T47D (cell line): ENCODE results near the gene CORO2A.
"Not testable (repeated sequence)": the region's sequence is repeated elsewhere in the genome, so short reads cannot be mapped to it uniquely, and the experiment has no call there.

Experiments
- DNase-seq, 2 experiments: peaks; one replicate each; pipeline versions ENCODE4 v3.0.0 to v3.0.0-alpha.2; 2011 to 2012; ENCODE audit warnings: low read depth in 1 of 2, low spot score in 1 of 2
- JUND ChIP-seq: IDR thresholded peaks from 2 replicates; pipeline ENCODE4 v1.6.1; 2012; ENCODE audit warnings: low read depth
- in situ Hi-C: cut with HindIII; loops from 2 replicates; pipeline ENCODE4 v1.10.0; 2016; ENCODE audit warnings: low sequenced_read_pairs, low pct_unique_long_range_greater_than_20kb

The CORO2A gene

DNA sequence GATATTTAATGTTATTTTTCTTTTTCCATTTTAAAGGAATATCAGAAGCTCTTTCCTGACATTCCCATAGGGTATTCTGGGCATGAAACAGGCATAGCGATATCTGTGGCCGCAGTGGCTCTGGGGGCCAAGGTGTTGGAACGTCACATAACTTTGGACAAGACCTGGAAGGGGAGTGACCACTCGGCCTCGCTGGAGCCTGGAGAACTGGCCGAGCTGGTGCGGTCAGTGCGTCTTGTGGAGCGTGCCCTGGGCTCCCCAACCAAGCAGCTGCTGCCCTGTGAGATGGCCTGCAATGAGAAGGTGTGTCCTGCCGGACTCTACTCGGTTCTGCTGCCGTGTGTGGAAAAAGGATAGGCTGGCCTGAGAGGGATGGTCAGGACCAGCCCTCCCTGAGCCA is 111.7 kb downstream of the CORO2A start:
- no peak for TF ChIP-seq JUND
- no peak for DNase-seq
- in situ Hi-C loops = no loop called here

DNA sequence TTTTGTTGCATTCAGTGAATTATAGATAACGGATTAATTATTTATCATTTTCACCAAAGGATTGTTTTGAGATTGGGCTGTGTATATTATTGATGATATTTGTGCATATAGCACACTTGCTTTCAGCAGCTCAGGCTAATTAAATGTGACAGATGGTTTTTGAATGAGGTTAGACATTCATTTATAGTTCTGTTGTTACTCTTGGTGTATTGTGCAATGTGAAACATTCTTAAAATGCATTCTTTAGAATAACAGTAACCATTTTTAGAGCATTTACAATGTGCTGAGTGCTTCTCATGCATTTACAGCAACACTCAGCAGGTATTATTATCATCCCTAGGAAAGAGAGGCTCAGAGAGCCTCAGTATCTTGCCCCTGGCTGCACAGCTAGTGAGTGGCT is 112.1 kb downstream of the CORO2A start:
- DNase-seq = no peak
- in situ Hi-C loops = no loop called here
- TF ChIP-seq JUND = no peak

DNA sequence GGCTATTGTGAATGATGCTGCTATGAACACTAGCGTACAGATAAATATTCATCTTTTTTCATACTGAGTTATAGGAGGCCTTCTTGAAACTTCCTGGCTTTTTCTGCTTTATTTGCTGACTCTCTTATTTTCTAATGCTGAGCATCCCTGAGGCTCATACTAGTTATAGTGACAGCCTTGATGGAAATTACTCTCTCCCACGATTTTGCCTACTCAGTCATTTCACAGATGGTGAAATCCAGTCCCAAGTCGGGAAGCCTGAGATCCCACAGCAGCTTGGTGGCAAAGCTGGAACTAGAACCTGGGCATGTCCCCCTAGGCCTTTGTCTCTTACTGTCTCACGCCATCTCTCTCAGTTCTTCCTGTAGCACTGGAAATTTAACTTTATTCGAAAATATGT is 113.5 kb downstream of the CORO2A start:
- no peak for DNase-seq
- in situ Hi-C loops = no loop called here
- TF ChIP-seq JUND = no peak

DNA sequence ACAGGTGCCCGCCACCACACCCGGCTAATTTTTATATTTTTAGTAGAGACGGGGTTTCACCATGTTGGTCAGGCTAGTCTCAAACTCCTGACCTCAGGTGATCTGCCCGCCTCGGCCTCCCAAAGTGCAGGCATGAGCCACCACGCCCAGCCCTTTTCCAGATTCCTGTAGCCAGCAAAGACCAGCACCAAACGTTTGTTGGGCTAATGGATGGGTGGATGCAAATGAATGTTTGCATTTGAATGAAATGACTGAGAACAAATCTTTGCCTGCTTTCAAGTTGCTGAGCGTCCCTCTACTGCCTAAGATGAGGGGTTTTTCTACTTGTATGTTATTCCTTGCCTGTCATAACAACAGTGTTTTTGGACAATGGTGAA is 115.9 kb downstream of the CORO2A start:
- DNase-seq, in situ Hi-C loops: not testable (repeated sequence)

DNA sequence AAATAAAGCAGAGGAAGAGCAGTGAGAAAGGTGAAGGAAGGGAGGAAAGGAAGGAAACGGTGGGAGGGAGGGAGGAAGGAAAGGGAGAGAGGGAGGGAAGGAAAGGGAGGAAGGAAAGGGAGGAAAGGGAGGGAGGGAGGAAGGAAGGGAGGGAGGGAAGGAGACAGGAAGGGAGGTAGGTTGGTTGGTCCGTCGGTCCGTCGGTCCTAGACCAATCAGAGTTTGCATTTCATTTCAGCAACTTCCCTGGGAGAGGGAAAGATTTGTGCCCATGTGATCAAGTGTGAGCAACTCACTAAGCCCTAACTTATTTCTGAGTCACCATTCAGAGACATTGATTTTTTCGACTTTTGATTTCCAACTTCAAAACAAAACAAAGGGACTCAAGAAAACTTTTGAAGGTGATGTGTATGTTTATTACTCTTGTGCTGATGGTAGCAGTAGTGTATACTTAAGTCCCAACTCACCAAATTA is 117.1 kb downstream of the CORO2A start:
- peak; percentile 51 to 84 for DNase-seq

DNA sequence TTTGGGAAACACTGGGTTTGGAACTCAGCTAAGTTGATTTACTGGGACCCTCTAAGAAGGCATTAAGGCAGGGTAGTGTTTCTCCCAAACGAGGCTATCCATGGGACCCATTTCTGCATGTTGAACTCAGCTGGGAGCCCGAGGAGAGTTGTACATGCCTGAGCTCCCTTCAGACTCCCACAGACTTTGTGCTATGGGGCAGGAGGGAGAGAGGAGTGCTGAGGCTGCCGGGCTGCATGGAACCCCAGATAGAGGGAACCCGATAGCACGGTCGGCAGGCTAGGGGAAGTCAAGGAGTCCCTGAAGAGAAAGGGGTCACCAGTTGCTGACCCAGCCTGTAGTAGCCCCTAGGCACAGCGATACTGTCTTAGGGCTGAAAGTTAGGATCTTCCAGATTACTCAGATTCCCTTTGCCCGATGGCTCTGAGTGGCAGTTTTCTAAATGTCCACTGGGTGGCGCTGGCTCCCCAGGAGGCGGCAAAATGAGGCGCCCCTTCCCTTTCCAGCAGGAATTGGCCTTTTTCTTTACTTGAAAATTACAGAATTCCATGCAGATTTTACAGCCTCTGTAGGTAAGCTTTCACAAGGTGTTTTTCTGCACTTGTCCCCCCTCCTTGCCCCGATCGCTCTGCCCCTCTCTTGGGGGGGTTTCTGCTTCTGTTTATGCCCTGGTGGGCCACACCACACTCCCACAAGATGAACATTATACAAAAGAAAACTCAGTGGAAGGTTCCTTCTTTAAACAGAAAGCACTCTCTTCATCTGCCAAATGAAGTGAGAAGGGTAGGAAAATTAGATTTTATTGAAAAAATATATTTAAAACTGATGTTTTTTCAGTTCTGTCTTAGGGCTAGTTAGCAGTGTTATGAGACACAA is 118.1 kb downstream of the CORO2A start:
- peak in 1 of 2 experiments; percentile 72 for DNase-seq
- no peak for TF ChIP-seq JUND
- in situ Hi-C loops = no loop called here

More for the DNA sequence above, 117.1 kb downstream of the CORO2A start:
- no peak for TF ChIP-seq JUND
- in situ Hi-C loops = no loop called here

DNA sequence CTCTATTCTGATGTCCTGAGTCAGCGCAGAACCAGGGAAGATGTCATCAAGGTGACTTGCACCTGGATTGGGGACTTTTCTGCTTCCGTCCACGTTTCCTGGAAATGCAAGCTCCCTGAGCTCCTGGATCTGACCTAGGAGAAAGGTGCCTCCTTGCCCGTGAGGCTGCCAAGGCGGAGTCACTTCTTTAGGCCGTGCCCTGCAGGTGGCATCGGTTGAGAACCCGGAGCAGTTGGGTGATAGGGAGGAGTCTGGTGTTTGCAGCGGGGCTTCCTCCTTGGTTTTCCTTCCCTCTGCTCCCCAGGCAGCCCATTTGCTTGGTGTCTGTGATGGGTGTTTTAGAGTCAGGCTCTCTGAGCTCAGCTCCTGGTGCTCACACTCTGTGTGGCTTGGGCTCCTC is 120.7 kb downstream of the CORO2A start:
- TF ChIP-seq JUND = no peak
- in situ Hi-C loops = no loop called here
- peak in 1 of 2 experiments; percentile 64 for DNase-seq
